Panc1 (cell line): Measurements from ENCODE around the gene ALX3. TPM values are rescaled to one million over a fixed set of nuclear protein-coding genes. Genes with fewer than 3 reads are reported as not detected.

Experiments
- ATAC-seq: fragments of 200-7000 bp; cut with Tn5 transposase; 2 replicates; pipeline ENCODE4 v1.9.1; 2020; ENCODE audit warnings: mild to moderate bottlenecking, moderate library complexity
- BruUV-seq: library from RNA; stranded (reverse); fragments of 400-500 nt; replicated peaks from 2 replicates; lab custom pipeline; 2021; lab: Mats Ljungman, UMichigan
- CTCF ChIA-PET: fragments of 300-600 bp; sonication (Branson Sonifier 250); formaldehyde crosslinking; loops from one replicate; lab custom pipeline; 2022; ENCODE audit warnings: antibody characterized with exemption; lab: Charles Lee
- POLR2A ChIA-PET: fragments of 300-600 bp; sonication (Branson Sonifier 250); formaldehyde crosslinking; loops from one replicate; lab custom pipeline; 2022; ENCODE audit warnings: antibody characterized with exemption; lab: Charles Lee
- DNase-seq: peaks from one replicate; pipeline ENCODE4 v3.0.0-alpha.2; 2010; ENCODE audit warnings: low read depth, low spot score
- H3K27ac ChIP-seq: 2 replicates; pipeline ENCODE4 v1.5.1; 2011; ENCODE audit warnings: mild to moderate bottlenecking, low read length, inconsistent platforms
- H3K27me3 ChIP-seq: fragments of 200-500 bp; sonication (Bioruptor generic); 2 replicates; pipeline ENCODE4 v1.6.0; 2014; ENCODE audit warnings: low read length, inconsistent platforms; ENCODE audit not compliant: control insufficient read depth, insufficient read depth
- H3K36me3 ChIP-seq: fragments of 200-500 bp; sonication (Bioruptor generic); 2 replicates; pipeline ENCODE4 v1.5.1; 2014; ENCODE audit warnings: inconsistent platforms, mild to moderate bottlenecking, low read length, moderate library complexity; ENCODE audit not compliant: control insufficient read depth, insufficient read depth
- H3K4me1 ChIP-seq: 2 replicates; pipeline ENCODE4 v1.5.1; 2011; ENCODE audit warnings: inconsistent platforms, mild to moderate bottlenecking, low read length, moderate library complexity; ENCODE audit not compliant: control insufficient read depth, insufficient read depth
- H3K4me3 ChIP-seq, 2 experiments: 2 replicates each; pipeline ENCODE4 v1.5.1; 2011 to 2012; ENCODE audit warnings: low read depth in 2 of 2, low read length in 2 of 2, mild to moderate bottlenecking in 2 of 2, inconsistent platforms in 1 of 2, moderate library complexity in 1 of 2
- H3K9me3 ChIP-seq: fragments of 200-500 bp; sonication (Bioruptor generic); 2 replicates; pipeline ENCODE4 v1.5.1; 2014; ENCODE audit warnings: low read depth, mild to moderate bottlenecking, inconsistent platforms, low read length, moderate library complexity; ENCODE audit not compliant: control insufficient read depth, insufficient read depth
- POLR2AphosphoS5 ChIP-seq: IDR thresholded peaks from 2 replicates; pipeline ENCODE4 v1.6.1; 2012; ENCODE audit warnings: mild to moderate bottlenecking, low read depth, low read length, moderate library complexity
- SIN3A ChIP-seq: IDR thresholded peaks from 2 replicates; pipeline ENCODE4 v1.6.1; 2012; ENCODE audit warnings: low read depth, mild to moderate bottlenecking, low read length, moderate library complexity, borderline replicate concordance; ENCODE audit not compliant: insufficient read depth
- TCF7L2 ChIP-seq: IDR thresholded peaks from 2 replicates; pipeline ENCODE4 v1.6.1; 2011; ENCODE audit warnings: mild to moderate bottlenecking, low read depth, low read length, inconsistent platforms
- in situ Hi-C: cut with HindIII; loops from 2 replicates; pipeline ENCODE4 v1.10.0; 2016; ENCODE audit warnings: low sequenced_read_pairs, low pct_unique_long_range_greater_than_20kb
- intact Hi-C: fragments of 100-400 bp; cut with micrococcal nuclease; formaldehyde crosslinking; loops from one replicate; pipeline ENCODE4 v1.10.0; 2022; ENCODE audit not compliant: unreplicated experiment
- total RNA-seq: library from RNA; stranded (reverse); gene quantifications from one replicate; pipeline ENCODE4 v1.2.1, GENCODE V29; 2021; ENCODE audit not compliant: unreplicated experiment
- TF ChIP-seq, protein P1 (sequence below): fragments of 450-650 bp; IDR thresholded peaks from 2 replicates; pipeline ENCODE4 v1.5.1; 2017; ENCODE audit warnings: mild to moderate bottlenecking

The ALX3 gene
- total RNA-seq, 1 experiment from 2014 or later = not detected

- no peak for TF ChIP-seq SIN3A
- TF ChIP-seq POLR2AphosphoS5 = no peak
- no peak for TF ChIP-seq TCF7L2
- no TSS peak for BruUV-seq
- H3K36me3 ChIP-seq = peaks cover 51% of the 10 kb centered on the region
- ATAC-seq = no peak
- no peaks in the 10 kb centered on the region for H3K27me3 ChIP-seq
- no peak overlapping the region for H3K4me3 ChIP-seq
- POLR2A ChIA-PET = no interaction called here
- intact Hi-C loops = no loop called here
- CTCF ChIA-PET = no interaction called here
- no peak overlapping the region for H3K27ac ChIP-seq
- H3K4me1 ChIP-seq = peaks cover 6% of the 10 kb centered on the region; the same call in 1 of the 2 replicates
- no peak for DNase-seq
- in situ Hi-C loops = no loop called here
- no peaks in the 10 kb centered on the region for H3K9me3 ChIP-seq
These were observed 58.2 kb downstream of the ALX3 start for GRCh38 chr1:110012100-110012780.

DNA sequence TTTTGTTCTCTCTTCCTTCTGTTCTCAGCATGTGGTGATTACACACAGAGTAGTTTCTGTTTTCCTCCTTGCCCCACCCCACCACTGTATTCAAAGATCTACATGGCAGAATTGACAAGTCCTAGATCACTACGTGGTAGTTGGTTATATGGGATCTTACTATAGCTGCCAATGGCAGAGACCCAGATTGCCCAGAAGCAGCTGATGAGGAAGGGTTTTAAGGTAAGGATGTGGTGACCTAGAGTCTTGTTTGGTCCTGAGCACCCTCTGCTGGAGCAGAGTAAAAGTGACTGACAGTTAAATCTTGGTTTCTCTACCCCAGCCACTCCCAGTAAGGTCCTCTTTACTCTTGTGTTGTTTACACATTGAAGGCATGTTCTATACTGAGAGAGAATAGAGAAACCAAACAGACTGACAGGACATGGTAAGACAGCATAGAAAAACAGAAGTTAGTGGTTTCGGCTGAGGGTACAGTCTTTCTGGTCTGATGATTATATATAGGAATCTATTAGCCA is 58.9 kb downstream of the ALX3 start:
- H3K9me3 ChIP-seq = no peaks in the 10 kb centered on the region
- ChIA-PET CTCF (no interaction called here), POLR2A (no interaction called here)
- DNase-seq = no peak
- in situ Hi-C loops (no loop called here), intact Hi-C loops (no loop called here)
- peak overlapping the region; percentile 7; the same call in 1 of the 2 replicates for H3K27ac ChIP-seq
- no peak overlapping the region for H3K4me3 ChIP-seq
- peaks cover 12% of the 10 kb centered on the region for H3K4me1 ChIP-seq
- no TSS peak for BruUV-seq
- peak; percentile 84 for ATAC-seq
- H3K27me3 ChIP-seq = no peaks in the 10 kb centered on the region
- H3K36me3 ChIP-seq = peaks cover 45% of the 10 kb centered on the region
- no peak for TF ChIP-seq TCF7L2
- TF ChIP-seq POLR2AphosphoS5 = no peak
- TF ChIP-seq, protein P1, sequence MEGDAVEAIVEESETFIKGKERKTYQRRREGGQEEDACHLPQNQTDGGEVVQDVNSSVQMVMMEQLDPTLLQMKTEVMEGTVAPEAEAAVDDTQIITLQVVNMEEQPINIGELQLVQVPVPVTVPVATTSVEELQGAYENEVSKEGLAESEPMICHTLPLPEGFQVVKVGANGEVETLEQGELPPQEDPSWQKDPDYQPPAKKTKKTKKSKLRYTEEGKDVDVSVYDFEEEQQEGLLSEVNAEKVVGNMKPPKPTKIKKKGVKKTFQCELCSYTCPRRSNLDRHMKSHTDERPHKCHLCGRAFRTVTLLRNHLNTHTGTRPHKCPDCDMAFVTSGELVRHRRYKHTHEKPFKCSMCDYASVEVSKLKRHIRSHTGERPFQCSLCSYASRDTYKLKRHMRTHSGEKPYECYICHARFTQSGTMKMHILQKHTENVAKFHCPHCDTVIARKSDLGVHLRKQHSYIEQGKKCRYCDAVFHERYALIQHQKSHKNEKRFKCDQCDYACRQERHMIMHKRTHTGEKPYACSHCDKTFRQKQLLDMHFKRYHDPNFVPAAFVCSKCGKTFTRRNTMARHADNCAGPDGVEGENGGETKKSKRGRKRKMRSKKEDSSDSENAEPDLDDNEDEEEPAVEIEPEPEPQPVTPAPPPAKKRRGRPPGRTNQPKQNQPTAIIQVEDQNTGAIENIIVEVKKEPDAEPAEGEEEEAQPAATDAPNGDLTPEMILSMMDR = peak; percentile 70

Other genes starting within 250 kb of the ALX3 start
- 217 TPM for gene CSF1, start 159.8 kb downstream of the ALX3 start, total RNA-seq
- gene AHCYL1, start 85.9 kb downstream of the ALX3 start, total RNA-seq = 174 TPM
- gene STRIP1, start 36.0 kb downstream of the ALX3 start, total RNA-seq = 26.1 TPM
- not detected for gene UBL4B, start 41.8 kb upstream of the ALX3 start, total RNA-seq
- 5.7 TPM for gene SLC6A17, start 79.8 kb upstream of the ALX3 start, total RNA-seq
- 15.4 TPM for gene KCNC4, start 139.6 kb upstream of the ALX3 start, total RNA-seq